Bronchial epithelial cell (primary cell): ENCODE results near the gene KDSR. TPM values are rescaled to one million over a fixed set of nuclear protein-coding genes. Genes with fewer than 3 reads are reported as not detected.

Source experiments
- DNase-seq: peaks from one replicate; pipeline ENCODE4 v3.0.0-alpha.2; 2010; ENCODE audit warnings: low read depth
- FAIRE-seq: peaks from 2 replicates; lab custom pipeline; 2011; peaks lifted over from hg19 to GRCh38; lab: Jason Lieb, UNC
- H3K27me3 ChIP-seq: 2 replicates; pipeline ENCODE4 v1.5.1; 2011; ENCODE audit warnings: low read length; ENCODE audit not compliant: control insufficient read depth, insufficient read depth
- H3K36me3 ChIP-seq: 2 replicates; pipeline ENCODE4 v1.5.1; 2011; ENCODE audit warnings: low read length; ENCODE audit not compliant: control insufficient read depth, insufficient read depth
- H3K4me3 ChIP-seq: 2 replicates; pipeline ENCODE4 v1.5.1; 2011; ENCODE audit warnings: mild to moderate bottlenecking, low read depth, low read length, control low read depth
- CTCF ChIP-seq: IDR thresholded peaks from 2 replicates; pipeline ENCODE4 v1.5.1; 2011; ENCODE audit warnings: mild to moderate bottlenecking, moderate library complexity, low read length, control low read depth, inconsistent platforms; ENCODE audit not compliant: insufficient read depth, severe bottlenecking
- total RNA-seq: library from RNA; depleted of rRNA; stranded (reverse); fragments of >200 nt; gene quantifications from 2 replicates; pipeline ENCODE4 v1.2.1, GENCODE V29; 2014

KDSR gene
- total RNA-seq, 1 donor from 2014 or later: 40.5 TPM

- TF ChIP-seq CTCF: no peak
- peaks cover 1% of the 10 kb centered on the region for H3K27me3 ChIP-seq
- peak; percentile 12 for DNase-seq
- FAIRE-seq: no peak
- peak overlapping the region; percentile 64 for H3K4me3 ChIP-seq
- no peaks in the 10 kb centered on the region for H3K36me3 ChIP-seq
These were observed 46.1 kb downstream of the KDSR start for GRCh38 chr18:63320975-63321265.

- FAIRE-seq (no peak), DNase-seq (peak; percentile 54)
- TF ChIP-seq CTCF: no peak
- H3K27me3 ChIP-seq: peaks cover 1% of the 10 kb centered on the region
- H3K36me3 ChIP-seq: no peaks in the 10 kb centered on the region
- peak overlapping the region; percentile 64 for H3K4me3 ChIP-seq
These were observed 46.7 kb downstream of the KDSR start for GRCh38 chr18:63320123-63320974.

GRCh38 chr18:63319383-63320122 is 47.5 kb downstream of the KDSR start, which contains the start of gene BCL2:
Gene BCL2 (minus strand): TSS chr18:63319769.
- peaks cover 1% of the 10 kb centered on the region for H3K27me3 ChIP-seq
- no peak for DNase-seq

GRCh38 chr18:63318889-63319382 is 48.1 kb downstream of the KDSR start:
- Histone ChIP-seq H3K36me3 (no peaks in the 10 kb centered on the region), H3K27me3 (peaks cover 1% of the 10 kb centered on the region), H3K4me3 (peak overlapping the region; percentile 64)
- TF ChIP-seq CTCF: no peak
- DNase-seq (peak; percentile 10), FAIRE-seq (no peak)

More at GRCh38 chr18:63319383-63320122, 47.5 kb downstream of the KDSR start, which contains the start of gene BCL2:
- Histone ChIP-seq H3K4me3 (peak within 1 kb of the TSS; percentile 64), H3K36me3 (no peaks in the 10 kb centered on the region)
- no peak for FAIRE-seq
- TF ChIP-seq CTCF: no peak

- peak; percentile 15 for DNase-seq
- Histone ChIP-seq H3K4me3 (peak overlapping the region; percentile 11), H3K27me3 (peaks cover 1% of the 10 kb centered on the region), H3K36me3 (no peaks in the 10 kb centered on the region)
- FAIRE-seq: no peak
- TF ChIP-seq CTCF: peak; percentile 76
These were observed 48.8 kb downstream of the KDSR start for GRCh38 chr18:63317982-63318888.
